GM18868 (cell line): ENCODE results near the gene NKX1-2.

Experiments
- ATAC-seq: cut with Tn5 transposase; IDR thresholded peaks from one replicate; pipeline ENCODE4 v1.9.1; 2021; ENCODE audit warnings: mild to moderate bottlenecking, moderate library complexity; ENCODE audit not compliant: unreplicated experiment

Gene NKX1-2

DNA sequence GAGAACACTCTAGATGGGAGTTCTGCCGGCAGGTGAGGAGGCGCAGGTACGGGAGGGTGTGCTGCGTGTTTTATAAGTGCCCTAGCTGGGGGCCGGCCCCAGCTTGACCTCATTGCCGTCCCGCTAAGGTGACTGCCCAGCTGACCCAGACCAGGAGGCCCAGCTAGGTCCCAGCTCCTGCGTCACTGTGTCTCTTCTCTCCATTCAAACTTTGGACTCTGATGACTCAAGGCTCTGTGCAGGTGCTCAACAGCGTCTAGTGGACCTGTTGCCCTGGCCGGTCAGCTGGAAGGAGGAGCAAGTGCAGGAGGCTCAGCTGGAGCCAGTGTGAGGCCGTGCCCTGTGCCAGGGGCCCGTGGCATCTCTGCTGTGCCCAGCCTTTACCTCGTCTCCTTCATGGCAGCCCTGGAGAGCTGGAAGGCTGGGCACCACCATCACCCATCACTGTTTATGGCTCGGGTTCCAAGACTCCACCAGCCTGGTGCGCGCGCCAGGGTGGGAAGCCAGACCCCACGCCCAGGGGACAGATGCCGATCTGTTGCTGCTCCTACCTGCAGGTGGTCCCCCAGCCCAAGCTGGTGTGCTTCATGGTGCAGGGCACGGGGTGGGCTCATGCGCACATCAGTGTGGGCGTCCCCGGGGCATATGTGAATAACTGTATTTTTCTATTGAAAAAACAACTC is 26.3 kb upstream of the NKX1-2 start:
- ATAC-seq = no peak

DNA sequence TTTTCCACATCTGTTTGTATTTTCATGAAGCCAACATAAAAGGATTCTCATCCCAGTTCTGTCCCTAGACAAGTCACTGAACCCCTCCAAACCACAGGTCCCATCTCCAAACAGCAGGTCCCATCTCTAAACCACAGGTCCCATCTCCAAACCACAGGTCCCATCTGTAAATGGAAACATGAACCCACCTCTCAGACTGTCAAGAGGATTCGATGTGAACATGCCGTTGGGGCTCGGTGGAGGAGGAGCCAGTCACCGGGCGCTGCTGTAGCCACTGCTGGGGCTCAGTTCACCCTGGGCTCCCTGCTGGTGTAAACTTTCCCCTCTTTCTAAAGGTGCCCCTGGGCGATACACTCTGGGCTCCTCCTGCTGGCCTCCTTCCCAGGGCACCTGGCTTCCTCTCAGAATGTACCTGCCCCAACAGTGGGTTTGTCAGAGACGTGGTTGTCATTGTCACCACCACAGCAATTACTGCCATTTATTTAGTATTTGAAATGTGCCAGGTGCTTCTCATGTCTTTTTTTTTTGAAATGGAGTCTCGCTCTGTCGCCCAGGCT is 24.8 kb upstream of the NKX1-2 start:
- no peak for ATAC-seq

DNA sequence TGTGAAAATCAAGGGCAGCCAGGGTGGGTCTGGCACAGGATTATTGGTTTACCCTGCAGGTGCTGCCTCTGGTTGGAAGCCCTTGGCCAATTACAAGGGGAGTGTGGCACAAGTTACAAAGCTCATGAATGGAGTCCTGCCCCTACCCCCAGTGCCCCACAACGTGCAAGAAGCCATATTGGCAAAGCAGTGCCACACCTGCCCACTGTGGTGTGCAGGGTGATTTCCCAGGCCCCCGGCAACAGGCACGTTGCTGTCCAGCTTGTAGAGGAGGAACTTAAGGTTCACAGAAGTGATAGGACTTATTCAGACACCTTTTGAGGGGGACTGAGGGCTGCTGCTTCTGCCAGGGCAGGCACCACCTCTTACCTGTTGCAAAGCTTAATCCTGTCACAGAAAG is 23.2 kb upstream of the NKX1-2 start:
- ATAC-seq = no peak

DNA sequence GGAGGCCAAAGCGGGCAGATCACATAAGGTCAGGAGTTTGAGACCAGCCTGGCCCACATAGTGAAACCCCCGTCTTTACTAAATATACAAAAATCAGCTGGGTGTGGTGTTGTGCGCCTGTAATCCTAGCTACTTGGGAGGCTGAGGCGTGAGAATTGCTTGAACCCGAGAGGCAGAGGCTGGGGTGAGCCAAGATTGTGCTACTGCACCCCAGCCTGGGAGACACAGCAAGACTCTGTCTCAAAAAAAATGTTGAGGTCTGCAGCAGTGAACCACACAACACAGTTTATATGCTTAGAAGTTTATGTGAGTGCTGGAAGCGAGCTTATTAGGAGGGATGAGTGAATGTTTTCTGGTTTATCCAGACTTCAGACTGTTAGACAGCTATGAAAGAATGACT is 22.2 kb upstream of the NKX1-2 start:
- ATAC-seq = no peak

DNA sequence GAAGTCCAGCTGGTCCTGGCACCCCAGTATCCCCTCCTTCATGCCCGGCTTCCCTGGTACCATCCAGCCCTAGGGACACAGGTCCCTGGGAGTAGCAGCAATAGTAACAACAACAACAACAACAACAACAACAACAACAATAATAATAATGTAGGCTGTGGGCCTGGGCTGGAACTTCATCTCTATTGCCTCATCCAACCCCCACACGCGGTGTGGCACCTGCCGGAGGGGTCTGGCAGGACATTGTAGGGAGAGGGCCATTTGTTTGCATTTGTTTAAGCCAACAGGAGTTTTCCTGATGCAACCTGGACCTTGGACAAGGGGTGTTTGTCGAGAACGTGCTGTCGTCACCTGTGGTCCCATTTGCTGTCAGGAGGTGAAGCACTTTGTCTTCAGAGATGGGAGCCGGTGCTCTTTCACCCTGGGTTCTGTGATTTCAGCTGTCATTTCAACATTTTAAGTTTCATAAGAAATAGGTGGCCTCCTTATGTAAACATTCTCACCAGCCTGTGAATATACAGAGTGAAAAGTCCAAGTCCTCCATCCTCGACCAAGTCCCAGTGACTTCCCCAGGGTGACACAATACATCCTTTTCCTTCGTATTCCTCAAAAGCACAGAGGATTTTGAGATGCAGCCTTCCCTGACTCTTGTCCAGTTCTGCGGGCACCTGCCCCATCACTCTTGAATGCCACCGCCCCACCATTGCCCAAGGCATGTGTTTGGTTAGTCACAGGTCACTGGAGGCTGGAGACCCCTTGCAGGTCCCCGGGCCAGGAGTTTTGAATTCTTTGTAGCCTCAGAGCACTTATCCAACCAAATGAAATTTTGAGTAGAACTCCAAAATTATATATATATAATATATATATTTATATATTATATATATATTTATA is 21.0 kb upstream of the NKX1-2 start:
- no peak for ATAC-seq

DNA sequence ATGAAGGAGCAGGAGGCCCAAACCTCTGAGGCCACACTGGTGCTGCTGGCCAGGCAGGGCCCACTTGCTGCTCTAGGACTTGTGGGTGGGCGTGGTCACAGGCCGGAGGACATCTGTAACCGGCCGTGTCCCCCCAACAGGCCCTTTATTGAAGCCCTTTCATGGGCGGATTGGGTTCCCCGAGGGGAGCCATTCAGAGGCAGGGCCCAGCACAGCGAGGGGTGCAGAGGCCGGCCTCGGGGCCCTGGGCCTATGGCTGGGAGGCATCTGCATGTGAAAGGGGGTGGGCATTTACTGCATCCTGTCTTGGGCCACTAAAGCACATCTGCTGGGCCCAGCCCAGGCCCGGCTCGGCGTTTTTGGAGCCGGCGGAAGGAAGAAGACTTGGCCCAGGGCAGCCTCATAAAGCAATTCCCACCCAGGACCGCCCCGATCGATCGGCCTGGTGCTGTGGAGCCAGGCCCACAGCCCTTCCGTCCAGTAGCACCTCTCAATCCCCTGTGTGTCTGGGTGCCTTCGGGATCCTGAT is 20.2 kb upstream of the NKX1-2 start:
- no peak for ATAC-seq

DNA sequence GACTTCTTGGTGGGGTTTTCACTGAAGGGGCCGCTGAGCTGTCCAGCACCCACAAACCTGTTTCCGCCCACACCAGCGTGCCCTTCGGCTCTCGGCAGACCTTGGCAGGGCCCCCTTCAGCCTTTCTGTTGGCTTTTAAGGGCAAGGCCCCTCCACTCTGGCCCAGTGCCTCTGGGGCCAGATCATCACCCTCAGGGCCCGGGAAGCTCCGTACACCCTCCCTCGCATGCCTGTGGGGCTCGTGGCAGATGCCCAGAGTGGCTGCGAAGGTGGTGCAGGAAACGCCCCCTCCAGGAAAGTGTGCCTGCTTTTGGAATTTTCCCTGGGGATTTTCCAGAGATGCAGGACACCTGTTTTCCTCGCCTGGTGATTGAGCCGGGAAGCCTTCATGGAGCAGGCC is 18.8 kb upstream of the NKX1-2 start:
- ATAC-seq = no peak

DNA sequence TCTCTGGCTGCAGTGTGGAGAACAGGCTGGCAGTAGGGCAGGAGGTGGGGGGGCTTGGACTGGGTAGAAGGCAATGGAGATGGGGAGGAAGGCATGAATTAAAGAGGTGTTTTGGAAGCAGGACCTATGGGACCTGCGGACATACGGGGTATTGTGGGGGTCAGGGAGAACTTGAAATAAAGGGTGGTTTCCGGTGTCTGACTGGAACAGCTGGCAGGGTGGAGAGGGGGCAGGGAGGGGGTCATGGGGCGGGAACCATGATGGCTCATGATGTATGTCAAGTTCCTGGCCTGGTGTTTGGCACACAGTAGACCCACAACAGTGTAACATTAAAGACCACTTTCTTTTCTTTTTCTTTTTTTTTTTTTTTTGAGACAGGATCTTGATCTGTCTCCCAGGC is 17.3 kb upstream of the NKX1-2 start:
- ATAC-seq = no peak

DNA sequence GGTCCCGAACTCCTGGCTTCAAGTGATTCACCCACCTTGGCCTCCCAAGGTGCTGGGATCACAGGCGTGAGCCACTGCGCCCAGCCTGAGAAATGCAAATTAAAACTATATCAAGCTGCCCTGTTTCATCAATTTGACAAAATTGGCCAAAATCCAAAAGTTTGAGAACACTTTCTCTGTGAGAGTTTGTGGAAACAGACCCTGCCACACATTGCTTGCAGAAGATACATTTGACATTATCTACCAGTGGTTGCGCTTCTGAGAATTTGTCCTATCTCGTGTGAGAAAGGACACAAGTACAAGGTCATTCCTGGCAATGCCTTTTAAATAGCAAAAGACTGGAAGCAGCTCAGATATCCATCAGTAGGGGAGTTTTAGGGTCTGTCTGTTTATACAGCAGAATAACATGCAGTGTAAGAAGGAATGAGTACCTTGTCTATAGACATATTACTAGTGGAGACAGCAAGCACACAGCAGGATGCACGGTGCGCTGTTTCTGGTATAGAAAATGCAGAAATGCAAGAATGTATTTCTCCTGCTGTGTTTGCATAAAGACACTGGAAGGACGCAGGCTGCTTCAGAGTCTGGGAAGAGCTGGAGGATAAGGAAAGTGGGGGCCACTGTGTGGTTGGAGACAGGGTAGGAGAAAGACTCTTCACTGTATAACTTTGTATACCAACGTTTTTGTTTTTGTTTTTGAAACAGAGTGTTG is 16.1 kb upstream of the NKX1-2 start:
- ATAC-seq = no peak

DNA sequence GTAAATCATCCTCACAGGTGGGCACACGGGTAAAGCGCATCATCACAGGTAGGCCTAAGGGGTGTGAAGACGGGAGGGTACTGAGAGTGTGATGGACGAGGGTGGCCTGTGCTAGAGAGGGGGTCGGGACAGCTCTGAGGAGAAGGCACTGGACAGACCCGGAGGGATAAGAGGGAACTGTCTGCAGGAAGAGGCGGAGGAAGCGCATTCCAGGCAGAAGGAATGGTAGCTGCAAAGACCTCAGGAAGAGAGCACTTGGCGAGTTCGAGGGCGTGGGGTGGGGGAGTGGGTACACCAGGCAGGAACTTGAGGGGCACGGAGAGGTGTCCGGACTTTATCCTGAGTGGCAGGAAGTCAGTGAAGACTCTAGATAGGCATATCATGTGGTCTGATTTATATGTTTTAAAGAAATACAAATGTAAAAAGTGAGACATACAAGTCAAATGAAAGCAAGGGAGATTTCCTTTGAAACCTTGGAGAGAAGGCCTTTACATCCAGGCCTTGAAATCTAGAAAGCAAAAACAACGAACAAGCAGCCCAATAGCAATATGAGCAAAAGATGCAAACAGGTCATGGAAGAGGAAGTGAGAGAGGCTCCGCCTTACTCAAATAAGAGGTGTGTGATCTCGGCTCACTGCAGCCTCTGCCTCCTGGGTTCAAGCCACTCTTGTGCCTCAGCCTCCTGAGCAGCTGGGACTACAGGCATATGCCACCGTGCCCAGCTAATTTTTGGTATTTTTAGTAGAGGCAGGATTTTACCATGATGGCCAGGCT is 15.4 kb upstream of the NKX1-2 start:
- peak; percentile 49 for ATAC-seq

DNA sequence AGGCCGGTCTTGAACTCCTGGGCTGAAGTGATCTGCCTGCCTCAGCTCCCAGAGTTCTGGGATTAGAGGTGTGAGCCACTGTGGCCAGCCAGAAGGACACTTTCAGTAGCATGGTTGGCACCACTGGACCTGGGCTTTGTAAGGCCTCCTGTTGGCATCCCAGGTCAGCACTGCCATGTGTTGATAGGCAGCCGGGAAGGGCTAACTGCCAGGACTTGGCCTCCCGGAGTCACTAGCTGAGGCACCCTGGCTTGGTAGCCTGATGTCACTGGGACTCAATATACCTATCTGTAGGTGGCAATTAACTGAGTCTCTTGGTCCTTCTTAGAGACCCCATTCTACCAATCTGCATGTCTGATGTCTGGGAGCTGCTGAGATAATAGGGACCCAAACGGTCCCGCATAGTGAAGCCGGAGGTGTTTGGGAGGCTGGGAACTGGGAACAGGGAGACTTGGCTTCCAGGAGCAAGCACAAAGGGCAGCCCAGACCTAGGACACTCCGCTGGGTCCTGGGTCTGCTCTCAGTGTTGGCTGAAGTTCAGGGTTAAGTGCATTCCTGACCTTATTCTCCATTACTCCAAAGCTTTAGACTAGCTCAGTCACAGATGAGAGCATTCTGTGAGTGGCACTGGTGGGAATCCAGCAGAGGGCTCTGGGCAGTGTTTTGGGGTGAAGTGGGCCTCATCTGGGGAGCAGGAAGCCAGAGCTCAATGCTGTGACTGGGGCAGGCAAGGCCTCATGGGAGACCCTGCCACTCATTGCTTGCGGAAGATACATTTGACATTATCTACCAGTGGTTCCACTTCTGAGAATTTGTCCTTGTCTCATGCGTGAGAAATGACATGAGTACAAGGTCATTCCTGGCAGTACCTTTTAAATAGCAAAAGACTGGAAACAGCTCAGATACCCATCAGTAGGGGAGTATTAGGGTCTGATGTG is 14.5 kb upstream of the NKX1-2 start:
- no peak for ATAC-seq

DNA sequence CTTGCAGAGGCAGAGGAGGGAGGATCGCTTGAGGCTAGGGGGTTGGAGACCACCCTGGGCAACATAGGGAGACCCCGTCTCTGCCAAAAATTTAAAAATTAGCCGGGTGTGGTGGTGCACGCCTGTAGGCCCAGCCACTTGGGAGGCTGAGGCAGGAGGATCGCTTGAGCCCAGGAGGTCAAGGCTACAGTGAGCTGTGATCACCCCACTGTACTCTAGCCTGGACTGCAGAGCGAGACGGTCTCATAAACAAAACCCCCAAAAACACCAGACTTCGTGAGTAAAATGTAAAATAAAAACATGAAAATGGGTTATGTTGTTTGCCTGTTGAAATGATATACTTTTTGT is 12.5 kb upstream of the NKX1-2 start:
- ATAC-seq = no peak

DNA sequence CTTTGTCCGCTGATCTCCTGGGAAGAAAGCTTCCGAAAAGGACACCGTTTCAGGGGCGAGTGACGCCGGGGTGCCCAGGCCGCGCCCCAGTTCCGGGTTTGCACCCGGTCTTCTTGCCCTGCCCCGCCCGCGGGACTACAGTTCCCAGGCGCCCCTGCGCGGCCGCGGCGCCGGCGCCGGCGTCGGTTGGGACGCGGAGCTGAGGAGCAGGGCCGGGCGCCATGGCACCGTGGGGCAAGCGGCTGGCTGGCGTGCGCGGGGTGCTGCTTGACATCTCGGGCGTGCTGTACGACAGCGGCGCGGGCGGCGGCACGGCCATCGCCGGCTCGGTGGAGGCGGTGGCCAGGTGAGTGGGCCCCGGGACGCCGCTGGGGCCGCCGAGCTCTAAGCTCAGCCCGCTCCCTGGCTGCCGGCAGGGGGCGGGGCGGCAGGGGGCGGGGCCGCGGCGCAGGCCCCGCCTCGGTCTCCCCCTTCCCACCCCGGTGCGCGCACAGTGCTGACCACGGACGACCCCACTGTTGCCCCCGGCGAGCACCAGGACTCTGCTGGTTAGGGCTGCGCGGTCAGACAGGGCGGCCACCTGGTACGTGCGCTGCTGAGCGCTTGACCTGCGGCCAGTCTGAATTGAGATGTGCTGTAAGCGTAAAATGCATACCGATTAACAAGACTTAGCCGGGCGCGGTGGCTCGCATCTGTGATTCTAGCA is 12.0 kb upstream of the NKX1-2 start, which contains the start of gene LHPP:
Gene LHPP (plus strand): TSS at position 182 of the 706 bp plus-strand sequence. CDS start 40 bp downstream, at position 222.
- peak; percentile 95 for ATAC-seq

DNA sequence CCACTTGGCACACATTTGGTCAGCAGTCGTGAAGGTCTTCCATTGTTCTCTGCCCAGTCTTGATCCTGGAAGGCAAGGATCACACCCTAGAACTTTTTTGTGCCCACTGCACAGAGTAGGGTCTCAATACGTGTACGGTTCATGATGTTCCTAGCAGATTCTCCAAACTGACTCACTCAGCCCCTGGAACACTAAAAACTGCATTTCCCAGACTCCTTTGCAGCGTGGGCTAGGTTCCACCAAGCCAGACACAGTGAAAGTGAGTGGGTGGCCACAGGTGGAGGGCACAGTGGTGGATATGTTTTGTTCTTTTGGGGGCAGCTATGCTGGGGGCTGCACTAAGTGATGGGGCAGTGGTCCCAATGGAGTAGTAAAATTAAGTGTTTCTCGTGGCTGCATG is 10.3 kb upstream of the NKX1-2 start:
- no peak for ATAC-seq

DNA sequence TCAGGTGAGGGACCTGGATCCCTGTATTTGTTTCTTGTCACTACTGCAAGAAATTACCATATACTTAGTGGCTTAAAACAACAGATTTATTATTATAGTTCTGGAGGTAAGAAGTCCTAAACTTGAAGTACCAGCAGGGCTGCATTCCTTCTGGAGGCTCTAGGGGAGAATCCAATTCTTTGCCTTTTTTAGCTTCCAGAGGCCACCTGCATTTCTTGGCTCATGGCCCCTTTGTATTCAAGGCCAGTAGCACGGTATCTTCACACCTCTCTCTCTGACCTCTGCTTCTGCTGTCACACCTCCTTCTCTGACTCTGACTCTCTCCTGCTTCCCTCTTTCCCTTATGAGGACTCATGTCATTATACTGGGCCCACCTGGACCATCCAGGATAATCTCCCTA is 9.6 kb upstream of the NKX1-2 start:
- ATAC-seq = no peak

DNA sequence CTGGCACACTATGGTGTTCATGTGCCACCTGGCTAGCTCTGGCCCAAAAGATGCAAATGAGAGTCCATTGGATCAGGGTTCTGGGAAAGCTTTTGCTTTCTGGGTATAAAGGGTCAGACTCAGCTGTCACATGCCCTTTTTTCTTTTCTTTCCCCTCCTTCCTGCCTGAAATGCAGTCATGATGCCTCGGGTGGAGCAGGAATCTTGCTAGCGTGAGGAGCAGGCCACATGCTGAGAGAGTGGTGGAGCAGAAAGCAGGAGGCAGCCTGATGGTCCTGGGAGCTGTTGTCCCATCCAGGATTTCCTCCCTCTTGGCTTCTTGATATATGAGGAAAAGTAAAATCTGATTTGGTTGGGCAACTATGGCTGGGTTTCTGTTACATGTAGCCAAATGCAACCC is 9.1 kb upstream of the NKX1-2 start:
- no peak for ATAC-seq

DNA sequence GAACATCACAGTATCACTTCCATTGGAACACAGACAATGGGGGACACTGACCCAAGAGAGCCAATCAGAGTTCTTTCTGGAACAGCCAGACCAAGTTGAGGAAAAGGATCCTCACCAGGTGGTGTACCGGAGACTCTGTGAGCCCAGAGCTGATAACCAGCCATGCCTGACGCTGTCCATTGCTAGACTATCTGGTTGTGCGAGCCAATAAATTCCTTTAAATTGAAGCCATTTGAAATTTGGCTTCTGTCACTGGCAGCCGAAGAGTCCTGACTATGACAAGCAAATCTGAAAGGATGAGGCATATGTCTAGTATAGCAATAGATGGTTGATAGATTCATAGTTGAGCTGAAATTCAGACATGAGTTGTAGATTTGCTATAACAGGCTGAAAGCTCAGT is 8.6 kb upstream of the NKX1-2 start:
- ATAC-seq = no peak

DNA sequence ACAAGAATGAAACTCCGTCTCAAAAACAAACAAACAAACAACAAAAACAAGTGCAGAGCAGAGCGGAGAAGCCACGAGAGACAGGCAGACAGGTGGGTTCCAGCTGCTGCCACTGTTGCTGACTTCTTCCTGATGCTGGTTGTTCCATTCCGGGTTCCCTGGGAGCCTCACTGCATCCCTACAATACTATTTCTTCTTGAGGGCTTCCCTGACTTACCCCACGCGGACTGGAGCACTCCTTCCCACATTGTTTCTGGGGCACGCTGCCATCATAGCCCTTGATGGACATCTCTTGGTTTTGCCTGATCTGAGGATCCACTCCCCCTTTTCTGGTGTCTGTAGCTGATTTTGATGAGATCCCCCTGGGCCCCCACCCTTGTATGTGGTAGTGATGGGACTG is 5.6 kb upstream of the NKX1-2 start:
- no peak for ATAC-seq
